NCI-H2196 treated with DMSO at 0.1 percent for 48 hours (cell line): Measurements from ENCODE around the gene NREP.

Experiments used
- DNase-seq: peaks from one replicate; lab custom pipeline; 2025; ENCODE audit not compliant: unreplicated experiment; lab: John Stamatoyannopoulos, UW

Gene NREP

DNA sequence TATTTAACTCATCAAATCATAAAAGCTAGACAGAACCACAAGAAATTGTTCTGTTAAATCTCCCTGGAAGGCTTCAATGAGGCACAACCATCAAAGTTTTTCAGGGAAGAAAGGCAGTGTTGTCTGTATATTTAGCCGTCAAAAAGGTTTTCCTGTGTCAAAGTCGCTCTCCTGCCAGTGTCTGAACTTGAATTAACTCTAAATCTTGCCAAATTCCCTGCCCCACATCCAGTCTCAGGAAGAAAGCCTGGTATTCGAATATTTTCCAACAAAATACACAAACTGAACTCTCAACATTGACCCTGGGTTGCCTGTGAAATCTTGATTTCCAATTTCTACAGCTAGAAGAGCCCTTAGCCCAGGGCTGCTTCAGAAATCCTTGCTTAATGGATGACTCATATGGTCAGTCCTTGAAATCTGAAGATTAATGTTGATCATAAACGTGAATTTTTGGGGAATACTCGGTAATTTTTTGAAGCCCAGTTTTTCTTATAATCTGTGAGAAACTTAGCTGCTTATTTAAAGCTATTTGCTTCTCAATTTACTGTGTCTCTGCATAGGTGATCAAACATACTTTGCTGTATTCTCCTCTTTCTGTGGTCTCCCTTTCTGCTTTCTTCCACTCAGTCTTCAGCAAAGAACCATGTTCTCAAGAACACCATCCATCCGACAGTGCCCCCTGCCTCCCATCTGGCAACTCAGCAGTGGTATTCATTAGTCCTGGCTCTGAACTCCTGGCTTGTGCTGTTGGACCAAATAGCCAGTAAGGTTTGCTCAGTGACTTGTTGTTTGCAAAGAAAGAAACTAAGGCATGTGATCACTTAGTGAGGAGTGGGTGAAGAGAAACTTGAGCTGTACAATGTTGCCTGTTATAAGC, 58.9 kb downstream of the NREP start:
- no peak for DNase-seq

DNA sequence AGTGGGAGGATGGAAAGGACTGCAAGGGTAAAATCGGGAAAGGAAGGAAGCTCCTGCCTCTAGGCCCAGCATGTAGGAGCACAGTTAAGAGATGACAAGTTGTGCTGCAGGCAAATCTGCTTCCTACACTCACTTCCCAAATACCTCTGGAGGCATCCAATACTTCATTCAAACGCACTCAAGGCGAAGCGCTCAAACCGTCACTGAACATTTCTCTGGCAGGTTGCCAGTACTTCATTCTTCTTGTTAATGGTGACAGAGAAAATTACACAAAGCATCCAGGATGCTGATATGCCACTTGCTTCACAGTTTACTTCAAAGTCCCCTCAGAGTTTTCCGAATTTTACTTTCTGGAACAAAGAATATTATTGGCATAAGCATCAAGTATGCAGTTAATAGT, 59.8 kb downstream of the NREP start:
- DNase-seq = no peak

DNA sequence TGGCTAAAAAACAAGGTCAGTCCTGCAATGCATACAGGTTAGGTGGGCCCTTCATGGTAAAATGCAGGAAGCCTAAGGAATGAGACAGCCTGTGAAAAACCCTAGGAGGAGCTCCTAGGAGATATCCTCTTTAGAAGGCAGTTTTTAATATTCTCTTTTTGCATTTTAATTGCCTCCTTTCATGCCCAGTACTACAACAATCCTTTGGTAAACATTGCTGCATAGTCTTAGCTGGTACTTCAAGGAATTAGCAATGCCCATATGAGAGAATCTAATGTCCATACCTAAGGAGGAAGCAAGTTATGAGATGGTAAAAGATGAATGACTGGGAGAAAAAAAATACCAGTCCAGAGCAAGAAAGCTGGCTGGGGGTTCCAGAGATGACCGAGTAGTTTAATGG, 61.0 kb downstream of the NREP start:
- DNase-seq = no peak

DNA sequence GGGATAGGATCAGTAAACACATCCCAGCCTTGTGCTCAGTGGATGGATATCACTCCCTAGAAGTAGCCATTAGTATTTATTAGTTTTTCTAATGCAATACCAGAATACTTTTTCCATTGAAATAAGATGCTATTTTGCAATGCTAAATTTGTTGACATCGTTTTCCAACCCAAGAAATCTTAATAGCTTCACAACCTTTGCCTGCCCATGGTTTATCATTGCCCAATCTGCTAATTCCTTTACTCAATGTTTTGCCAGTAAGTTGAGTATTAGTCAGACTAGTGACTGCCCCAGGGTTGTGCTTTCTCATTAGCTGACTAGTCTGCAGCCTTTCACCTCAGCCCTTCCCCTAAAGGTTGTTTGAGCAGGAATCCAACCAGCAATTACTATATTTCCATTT, 62.9 kb downstream of the NREP start:
- no peak for DNase-seq

DNA sequence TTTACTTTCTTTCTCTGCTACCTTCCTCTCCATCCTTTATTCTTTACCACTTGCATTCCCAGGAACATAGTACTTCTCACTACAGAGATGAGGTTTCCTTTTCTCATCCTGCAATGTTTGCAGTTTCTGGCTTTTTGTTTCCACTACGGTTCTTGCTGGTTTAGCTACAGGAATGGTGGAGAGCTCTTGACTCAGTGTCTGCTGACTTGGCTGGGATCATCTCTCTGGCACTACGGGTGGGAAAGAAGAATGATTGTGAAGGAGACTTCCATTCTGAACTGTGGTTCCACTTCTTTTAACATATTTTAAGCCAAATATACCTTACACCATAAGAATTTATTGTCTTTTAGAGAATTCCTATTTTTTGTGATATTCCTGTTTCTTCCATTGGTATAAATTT, 65.1 kb downstream of the NREP start:
- DNase-seq = no peak

DNA sequence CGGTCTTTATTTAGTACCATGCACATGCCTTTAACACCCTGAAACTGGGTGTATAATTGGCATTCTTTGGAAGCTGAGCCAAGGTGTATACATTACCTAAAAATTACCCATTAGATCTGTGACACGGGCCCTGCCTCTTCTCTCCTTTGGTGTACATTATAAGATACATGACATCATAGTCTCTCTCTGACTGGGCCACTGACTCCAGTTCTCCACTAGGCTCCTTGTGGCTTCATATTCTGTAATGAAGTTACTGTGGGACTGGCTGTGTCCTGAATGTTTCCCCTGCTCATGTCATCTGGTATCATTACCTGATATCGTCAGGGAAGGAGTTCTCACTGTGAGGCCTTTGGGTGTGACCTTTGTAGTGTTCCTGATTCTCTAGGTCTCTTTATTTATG, 65.5 kb downstream of the NREP start:
- DNase-seq = no peak

DNA sequence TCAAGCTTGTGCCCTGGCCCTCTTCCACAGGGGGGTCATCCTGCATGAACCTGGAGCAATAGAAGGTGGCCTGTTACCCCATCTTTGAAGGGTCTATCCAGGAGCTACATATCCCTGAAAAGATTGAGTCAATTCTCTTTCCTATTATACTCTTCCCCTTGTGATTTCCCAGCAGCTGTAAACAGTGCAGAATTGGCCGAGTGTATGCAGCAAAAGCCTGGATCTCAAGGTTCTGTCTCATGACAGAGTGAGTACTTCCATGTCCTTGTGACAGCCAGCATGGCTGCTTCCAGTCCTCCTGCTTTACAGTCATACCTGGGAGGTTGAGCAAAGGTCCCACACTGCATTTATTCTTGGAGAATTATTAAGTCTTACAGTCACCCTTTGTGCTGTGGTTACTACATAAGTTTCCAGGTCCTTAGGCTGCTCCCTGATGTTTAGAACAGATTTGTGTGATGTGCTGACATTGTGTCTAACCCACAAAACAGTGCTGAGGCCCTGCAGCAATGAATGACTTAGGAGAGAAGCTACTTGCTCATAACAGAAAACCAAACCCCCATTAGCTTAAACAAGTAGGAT, 67.5 kb downstream of the NREP start:
- no peak for DNase-seq

DNA sequence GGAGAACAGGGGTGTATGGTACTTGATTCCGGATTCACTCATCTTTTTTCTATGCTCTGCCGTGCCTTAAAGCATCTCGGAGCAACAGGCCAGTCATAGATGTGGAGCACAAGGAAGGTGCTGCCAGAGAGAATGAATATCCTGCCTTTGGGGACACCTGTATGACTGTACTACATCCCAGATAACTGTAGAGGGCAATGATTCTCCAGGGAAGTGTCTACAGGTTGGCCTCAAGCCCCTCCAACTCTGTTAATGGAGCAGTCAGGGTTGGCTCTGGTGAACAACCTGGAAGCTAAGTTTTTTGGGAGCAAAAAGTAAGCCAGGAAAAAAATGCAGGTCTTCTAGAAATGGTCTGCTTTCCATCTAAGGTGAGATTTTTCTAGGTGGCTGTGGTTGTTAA, 71.0 kb downstream of the NREP start:
- no peak for DNase-seq

DNA sequence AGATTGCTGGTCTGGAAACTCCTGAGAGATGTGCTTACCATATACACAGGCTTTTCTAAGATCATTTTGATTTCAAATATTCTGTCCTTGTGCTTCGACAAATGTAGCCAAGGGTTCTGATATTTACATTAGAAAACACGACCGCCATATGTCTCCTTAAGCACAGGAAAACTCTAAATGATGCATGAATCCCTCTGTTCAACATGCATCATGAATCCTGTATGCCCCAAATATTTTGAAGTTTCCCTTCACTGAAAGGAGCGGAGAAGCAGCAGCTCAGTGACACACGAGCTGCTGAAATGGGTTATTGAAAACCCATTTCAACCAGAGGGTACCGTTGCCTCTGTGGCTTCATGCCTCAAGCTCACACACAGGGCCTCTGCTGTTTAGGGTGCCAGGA, 74.4 kb downstream of the NREP start:
- DNase-seq = no peak

DNA sequence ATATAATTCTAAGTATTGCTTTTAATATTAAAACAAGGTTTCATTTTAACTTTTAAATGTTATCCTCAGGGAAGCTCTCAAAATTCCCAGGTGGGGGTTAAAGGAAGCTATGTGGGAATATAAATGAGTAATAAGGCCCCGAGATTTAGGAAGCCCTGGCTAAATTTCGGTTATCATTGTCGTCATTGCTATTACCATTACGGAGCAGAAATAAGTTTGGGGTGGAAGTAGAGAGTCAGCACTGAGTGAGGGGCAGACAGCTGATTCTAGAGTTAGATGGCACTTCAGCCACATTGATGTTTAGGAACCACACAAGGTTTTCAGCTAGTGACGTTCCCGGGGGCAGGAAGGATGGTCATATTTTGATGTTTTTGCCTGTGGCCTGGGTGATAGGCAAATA, 74.9 kb downstream of the NREP start:
- no peak for DNase-seq

DNA sequence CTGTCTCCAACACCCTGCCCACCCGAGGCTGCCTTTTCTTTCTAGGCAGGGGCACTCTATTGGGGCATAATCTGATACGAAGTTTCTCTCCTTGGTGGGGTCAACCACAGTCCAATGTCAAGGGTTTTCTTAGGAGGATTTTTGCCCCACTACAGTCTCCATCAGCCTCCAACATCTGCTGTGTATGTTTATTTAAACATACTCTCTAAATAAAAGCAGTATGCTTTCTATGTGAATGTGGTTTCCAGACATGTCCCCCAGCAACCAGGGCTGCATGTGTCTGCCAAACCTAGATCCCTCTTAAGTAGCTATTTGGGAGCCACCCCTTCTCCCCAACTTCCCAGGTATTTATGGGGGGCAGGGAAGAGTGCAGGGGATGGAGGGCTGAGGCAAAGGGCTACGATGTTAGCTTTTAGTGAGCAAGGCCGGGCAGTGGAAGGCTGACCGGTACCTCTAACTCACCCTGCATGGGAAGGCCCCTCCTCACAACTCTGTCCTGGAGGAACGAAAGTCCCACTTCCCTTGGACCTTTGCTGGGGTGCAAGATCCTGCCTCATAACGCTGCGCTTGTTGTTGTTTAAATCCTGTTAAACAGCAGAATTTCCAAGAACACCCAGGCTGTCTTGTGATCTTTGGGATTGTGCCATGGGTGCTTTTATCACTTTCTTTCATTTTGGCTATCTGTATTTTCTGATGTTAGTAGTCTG, 75.4 kb downstream of the NREP start:
- DNase-seq = no peak

DNA sequence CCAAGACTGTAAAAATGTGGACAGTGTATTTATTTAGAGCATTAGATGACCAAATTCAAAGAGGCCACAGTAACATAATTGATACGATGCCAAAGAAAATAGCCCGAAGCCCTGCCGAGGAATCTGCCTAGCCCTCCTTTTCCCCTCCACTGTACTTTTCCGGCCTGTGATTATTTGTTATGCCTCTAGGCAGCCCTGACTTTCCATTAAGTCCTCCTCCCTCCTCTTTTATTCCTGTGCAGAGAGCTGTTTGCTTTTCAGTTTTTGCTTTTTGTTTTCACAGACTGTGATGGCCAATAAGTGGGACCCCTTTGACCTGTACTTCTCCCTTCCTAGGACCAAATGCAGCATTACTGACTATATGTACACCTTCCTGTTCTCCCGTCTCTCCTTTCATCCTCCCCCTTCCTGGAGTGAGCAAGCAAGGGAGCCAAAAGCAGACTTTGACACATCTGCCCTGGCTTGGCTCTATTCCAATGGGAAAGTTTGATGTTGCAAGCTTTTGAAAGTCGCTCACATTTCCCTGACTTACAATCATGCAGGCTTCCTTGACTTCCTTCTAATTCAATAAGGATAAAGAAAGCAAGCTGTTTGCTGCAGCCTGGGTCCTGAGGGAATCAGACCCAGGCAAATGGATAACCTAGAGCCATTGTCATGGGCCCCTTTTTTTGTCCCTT, 76.1 kb downstream of the NREP start:
- DNase-seq = peak; percentile 50

DNA sequence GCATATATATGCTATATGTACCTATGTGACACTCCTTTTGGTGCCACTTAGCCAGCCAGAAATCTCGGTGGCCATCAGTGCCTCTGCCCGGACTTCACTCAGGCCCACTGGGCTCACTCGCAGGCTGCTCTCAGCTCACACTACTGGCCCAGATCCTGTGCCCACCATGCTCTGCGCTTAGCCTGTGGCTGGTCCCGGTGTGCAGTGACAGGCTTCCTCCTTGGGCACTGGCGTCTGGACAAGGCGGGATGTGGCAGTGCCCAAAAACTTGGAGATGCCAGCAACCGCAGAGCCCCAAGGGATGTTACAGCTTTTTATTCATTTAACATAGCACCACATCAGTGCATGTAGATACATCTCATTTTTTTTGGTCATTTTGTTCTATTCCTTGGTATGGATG, 77.4 kb downstream of the NREP start:
- DNase-seq = no peak
